G401.6 (cell line): ENCODE measurements around the gene SRP9.

Experiments
- FAIRE-seq: peaks from 2 replicates; lab custom pipeline; 2012; peaks lifted over from hg19 to GRCh38; lab: Jason Lieb, UNC

Gene SRP9

DNA sequence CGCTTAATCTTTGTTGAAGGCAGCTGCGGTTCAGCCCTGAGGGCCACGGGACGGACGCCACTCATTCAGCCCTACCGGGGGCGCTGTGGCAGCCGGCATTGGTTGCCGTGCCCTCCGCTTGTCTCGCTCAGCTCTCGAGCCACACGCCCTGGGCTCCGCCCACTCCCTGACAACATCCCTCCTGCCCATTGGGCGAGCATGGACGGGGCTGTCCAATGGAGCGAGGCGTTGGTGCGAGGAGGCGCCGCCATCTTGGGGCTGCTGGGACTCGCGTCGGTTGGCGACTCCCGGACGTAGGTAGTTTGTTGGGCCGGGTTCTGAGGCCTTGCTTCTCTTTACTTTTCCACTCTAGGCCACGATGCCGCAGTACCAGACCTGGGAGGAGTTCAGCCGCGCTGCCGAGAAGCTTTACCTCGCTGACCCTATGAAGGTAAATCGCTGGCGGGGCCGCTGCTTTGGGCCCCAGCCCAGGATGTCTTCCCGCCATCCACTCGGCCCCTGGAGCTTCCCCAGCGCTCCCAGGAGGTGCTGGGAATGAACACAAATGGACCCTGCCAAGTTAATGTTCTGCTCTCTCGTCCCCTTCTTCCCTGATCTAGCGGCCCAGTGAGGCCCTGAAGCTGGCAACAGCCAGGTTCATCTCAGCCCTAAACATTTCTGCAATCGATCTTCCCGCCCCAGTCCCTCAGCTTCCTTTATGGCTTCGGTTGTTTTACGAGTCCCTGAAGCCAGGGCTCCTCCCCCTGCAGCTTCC is at the start of gene SRP9:
Gene SRP9 (plus strand): TSS at position 244 of the 754 bp plus-strand sequence. CDS start 115 bp downstream, at position 359.
- FAIRE-seq: peak; percentile 99

DNA sequence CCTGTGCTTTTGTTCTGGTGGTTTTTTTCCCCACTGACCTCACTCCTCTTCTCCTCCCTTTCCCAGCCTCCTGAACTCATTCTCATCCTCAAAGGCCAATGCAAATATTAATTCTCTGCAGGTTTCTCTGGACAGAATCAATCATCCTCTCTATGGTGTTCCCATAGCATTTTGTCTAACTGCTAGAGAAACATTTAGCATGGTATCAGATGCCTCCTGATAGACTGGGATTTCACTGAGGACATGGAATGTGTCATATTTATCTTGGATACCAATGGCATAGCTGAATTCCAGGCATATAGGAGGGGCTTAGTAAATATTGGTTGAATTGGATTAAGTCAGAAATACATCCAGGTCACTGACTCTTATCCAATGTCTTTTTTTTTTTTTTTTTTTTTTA is 46.1 kb upstream of the SRP9 start:
- no peak for FAIRE-seq

DNA sequence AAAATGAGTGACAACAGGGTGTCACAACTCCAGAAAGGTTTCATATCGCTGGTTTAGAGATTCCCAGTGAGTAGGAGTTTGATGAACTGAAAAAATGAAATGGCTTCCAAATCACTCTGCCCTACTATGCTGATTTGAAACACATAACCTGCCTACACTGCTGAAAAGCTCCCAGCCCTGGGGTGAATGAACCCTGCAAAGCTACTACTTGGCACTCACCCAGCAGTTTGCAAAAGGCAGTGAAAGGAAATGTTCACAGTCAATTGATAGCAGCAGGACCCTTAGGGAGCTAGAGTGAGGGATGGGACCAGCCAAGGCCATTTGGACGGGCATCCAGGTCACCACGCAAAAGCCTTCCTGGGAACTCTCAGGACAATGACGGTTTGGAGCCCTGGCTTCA is 44.4 kb upstream of the SRP9 start:
- no peak for FAIRE-seq

GRCh38 chr1:225735252-225736149 is 42.1 kb upstream of the SRP9 start:
- FAIRE-seq: no peak

DNA sequence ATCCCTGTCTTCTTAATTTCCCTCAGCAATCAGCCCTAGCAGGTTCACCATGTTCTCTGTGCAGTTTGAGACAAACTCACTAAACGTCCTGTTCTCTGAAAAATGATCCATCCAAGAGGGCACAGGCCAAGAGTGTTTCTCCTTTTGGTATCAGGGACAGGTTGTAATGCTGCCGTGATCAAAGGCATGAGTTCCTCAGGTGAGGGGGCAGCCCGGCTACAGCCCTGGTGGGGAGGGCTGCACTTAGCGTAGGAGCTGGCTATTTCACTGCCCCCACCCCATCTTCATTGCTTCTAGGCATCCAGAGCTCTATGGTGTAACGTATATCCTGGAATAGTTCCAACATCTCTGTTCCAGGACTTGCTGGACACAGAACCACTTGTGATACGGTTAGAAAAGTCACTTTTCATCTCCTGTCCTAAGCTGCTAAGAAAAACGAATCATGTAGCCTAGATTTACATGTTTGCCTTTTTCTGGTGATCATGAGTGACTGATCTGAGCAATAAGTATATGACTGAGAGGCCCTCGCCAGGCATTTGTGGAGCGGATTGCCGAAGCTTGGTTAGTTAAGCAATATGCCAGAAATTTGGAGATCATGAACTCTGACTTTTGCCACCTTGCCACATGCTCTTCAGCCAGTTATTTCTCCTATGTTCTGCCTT is 41.1 kb upstream of the SRP9 start:
- no peak for FAIRE-seq

GRCh38 chr1:225737161-225737560 is 40.5 kb upstream of the SRP9 start:
- FAIRE-seq: no peak

GRCh38 chr1:225737866-225738265 is 39.8 kb upstream of the SRP9 start:
- no peak for FAIRE-seq

GRCh38 chr1:225738763-225739162 is 38.9 kb upstream of the SRP9 start:
- no peak for FAIRE-seq

DNA sequence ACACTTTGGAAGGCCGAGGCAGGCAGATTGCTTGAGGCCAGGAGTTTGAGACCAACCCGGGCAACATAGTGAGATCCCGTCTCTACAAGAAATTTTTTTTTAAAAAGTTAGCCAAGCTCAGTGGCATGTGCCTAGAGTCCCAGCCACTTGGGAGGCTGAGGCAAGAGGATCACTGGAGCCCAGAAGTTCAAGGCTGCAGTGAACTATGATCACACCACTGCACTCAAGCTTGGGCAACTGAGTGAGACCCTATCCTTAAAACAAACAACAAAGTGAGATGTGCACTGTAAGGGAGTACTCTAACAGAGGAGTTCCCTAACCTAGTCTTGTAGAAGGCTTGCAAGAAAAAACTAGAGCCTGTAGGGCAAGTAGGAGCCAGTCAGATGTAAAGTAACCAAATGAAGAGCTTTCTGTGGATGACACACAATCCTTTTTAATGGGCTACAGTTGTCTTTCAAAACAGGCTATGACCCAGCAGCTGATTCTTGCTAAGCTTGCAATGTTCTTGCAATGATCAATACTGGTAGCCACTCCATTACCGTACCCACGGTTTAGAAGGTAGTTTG is 38.0 kb upstream of the SRP9 start:
- no peak for FAIRE-seq

DNA sequence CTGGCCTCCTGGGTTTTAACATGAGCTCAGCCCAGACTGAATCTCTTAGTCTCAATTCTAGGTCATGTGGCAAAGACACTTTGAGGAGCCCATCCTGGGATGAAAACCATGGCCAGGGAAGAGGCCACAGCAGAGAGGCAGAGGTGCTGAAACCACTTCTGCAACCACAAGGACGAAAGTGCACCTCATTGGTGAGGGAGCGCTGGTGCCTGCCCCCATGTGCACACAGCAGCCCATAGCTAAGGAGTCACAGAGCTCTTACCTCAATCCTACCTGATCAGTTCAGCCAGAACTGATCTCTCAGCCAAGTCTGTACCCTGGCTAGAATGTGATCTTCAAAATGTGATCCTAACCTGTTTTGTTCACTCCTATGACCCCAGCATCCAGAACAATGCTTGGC is 32.9 kb upstream of the SRP9 start:
- FAIRE-seq: no peak

- no peak for FAIRE-seq
These were observed 32.4 kb upstream of the SRP9 start for GRCh38 chr1:225745273-225745672.

DNA sequence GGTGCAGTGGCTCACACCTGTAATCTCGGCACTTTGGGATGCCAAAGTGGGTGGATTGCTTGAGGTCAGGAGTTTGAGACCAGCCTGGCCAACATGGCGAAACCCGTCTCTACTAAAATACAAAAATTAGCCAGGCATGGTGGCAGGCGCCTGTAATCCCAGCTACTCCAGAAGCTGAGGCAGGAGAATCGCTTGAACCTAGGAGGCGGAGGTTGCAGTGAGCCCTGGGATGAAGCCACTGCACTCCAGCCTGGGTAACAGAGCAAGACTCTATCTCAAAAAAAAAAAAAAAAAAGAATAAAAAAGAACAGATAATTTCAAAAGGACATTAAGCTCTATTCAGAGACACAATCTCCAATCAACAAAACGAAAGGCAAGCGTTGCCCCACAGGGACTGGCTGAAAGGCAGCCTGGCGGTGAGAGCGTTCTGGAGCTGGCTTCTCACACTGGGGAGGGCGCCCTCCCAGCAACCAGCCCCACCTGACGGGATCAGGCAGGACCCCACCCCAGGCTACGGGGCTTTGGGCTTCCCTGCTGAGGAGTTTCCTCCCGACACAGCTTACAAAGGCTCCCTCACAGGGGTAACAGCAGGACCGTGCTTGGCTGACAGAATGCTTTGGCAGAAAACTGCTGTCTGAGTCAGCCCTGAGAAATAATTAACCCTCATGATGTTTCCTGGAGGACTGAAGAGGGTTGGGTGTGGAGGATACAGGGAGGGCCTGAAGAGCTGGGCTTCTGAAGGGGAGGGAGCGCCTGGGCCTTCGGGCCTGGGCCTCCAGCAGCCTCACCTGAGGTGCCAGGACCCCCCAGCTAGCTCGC is 31.1 kb upstream of the SRP9 start:
- FAIRE-seq: no peak

DNA sequence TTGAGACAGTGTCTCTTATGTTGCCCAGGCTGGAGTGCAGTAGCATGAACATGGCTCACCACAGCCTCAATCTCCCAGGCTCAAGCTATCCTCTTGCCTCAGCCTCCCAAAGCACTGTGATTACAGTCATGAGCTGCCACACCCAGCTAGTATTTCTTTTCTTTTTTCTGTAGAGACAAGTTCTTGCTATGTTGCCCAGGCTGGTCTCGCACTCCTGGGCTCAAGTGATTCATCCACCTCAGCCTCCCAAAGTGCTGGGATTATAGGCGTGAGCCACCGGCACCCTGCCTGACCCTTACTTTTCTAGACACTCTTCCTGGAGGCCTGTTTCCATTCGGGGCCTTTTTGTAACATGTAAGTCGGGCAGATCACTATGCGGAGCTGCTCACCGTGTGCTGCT is 30.1 kb upstream of the SRP9 start:
- FAIRE-seq: no peak

DNA sequence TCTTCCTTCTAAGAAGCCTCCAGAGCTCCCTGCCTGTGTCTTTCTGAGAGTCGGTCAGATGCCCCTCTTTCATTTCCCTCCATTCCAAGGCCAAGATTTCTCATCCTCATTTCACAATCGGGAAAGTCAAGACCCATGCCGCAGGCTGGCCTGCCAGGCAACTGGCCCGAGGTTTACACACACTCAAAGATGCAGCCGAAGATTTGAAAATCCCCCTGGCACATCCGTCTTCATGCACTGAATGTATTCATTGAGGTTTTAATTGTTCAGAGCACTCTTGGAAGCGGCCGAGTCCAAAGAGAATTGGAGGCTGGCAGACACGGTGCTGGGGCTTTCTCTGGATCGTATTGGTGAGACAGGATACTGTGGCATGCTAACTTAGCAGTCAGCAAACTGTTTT is 29.1 kb upstream of the SRP9 start:
- no peak for FAIRE-seq

DNA sequence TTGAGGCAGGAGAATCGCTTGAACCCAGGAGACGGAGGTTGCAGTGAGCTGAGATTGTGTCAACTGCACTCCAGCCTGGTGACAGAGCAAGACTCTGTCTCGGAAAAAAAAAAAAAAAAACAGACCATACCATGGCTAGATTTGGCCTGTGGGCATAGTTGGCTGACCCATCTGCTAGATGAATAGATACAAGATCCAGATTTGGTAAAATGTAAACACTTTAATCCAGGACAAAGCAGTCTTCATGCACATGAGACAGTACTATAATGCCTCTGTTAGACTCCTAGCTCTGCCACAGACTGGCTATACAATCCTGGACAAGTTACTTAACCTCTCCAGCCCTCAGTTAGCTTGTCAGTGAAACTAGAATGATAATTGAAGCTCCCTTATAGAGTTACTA is 27.9 kb upstream of the SRP9 start:
- no peak for FAIRE-seq

- FAIRE-seq: no peak
These were observed 27.2 kb upstream of the SRP9 start for GRCh38 chr1:225750420-225750819.

DNA sequence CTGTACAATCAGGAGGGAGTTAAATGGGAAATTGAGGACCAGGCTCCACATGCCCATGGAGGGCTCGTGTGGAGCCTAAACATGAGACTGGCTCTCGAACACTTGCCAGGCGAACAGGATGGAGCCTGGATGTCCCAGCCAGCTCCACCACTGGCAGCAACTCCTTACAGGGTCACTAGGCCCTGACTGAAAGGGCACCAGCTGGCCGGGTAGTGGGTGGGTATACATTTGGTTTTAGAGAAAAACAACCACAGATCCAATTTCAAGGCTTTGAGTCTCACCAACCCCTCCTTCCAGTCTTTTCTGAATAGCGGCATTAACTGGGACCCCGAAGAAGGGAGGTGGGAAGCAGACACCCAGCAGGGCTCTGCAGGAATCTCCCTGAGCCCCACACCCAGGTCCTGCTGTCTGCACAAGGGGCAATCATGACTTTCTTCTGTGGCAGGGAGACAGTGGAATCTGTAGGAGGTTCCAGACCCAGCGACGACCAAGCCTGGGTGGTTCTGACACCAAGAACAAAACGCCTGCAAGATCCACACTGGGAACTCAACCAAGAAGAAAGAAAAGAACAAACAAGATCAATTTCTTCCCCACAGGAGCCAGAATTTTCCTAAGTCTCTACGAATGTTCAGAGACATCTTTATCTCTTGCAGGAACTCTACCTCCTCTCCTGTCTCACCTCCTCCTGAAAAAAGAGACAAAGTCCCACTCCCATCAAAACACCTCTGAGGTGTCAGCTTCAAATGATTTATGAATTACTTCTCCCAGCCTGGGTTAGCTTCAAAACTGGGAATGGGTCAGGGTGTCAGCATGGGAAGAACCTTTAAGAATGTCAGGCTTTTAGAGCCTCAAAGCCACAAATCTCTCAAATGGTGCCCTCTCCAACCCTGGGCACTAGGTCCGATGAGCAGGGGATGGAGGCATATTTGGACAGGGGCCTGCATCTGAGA is 26.5 kb upstream of the SRP9 start:
- no peak for FAIRE-seq

DNA sequence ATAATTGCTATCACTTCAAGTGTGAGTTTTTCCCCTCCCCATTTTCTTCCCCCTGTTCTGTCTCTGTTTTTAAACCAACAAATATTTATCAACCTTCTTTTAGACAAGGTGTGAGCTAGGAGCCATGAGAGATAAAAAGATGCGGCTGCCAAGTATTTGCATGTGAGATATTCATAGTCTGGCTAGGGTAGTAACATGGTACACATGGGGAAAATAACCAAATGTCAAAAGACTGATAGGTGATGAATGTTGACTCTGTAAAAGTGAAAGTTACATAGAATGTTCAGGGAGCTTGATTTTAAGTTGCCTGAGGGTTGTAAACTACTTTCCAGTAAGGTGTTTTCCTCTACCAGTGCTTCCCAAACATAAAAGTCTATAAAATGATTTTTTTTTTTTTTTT is 25.4 kb upstream of the SRP9 start:
- no peak for FAIRE-seq

DNA sequence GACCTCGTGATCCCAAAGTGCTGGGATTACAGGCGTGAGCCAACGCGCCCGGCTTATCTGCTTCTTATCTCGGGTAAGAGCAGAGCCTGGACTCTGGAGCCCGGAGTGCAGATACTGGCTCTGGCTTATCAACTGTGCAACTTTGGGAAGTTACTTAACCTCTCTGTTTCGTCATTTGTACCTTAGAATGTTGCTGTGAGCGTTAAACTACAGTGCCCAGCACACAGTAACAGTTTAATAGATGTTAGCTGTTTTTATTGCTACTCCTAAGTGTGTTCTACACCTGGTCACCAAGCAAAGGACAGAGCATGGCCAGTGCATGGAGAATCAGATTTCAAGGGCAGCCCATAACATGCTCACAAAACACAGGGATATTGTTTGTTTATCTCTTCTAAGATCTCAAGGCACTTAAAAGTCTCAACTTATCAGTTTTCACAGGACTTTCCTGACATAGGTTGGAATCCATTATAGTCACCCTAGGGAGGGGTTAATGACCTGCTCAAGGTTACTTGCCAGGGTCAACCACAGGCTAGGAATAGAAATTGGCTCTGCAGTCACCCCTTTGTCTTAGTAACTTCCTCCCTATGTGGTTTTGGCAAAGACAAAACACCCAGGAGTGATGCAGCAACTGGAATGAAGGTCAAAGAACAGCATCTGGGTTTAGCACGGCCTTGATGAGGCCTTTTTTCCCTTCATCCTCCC is 22.5 kb upstream of the SRP9 start:
- no peak for FAIRE-seq
